Esophagus squamous epithelium (tissue), 5 donors: Measurements from ENCODE around the gene ZNF385B. TPM values are rescaled to one million over a fixed set of nuclear protein-coding genes. Genes with fewer than 3 reads are reported as not detected.

Source experiments
- DNase-seq: peaks from one replicate; lab custom pipeline; 2025; lab: John Stamatoyannopoulos, UW
- H3K27ac ChIP-seq, 4 donors: fragments of 200-600 bp; sonication (generic); one replicate each; pipeline ENCODE4 v1.5.1; 2016 to 2019; ENCODE audit warnings: mild to moderate bottlenecking in 1 of 4
- H3K27me3 ChIP-seq, 4 donors: fragments of 200-600 bp; sonication (generic); 1 replicate in 3 of 4; 2 replicates in 1 of 4; pipeline versions ENCODE4 v1.5.1 to v1.6.0; 2017 to 2021; ENCODE audit warnings: antibody characterized with exemption in 1 of 4
- H3K36me3 ChIP-seq, 3 donors: fragments of 200-600 bp; sonication (generic); one replicate each; pipeline ENCODE4 v1.5.1; 2016 to 2019
- H3K4me1 ChIP-seq, 3 donors: fragments of 200-600 bp; sonication (generic); one replicate each; pipeline ENCODE4 v1.5.1; 2017 to 2019
- H3K4me3 ChIP-seq, 4 donors: fragments of 200-600 bp; sonication (generic); 1 replicate in 3 of 4; 2 replicates in 1 of 4; pipeline ENCODE4 v1.5.1; 2016 to 2019; ENCODE audit warnings: mild to moderate bottlenecking in 2 of 4, moderate library complexity in 1 of 4
- H3K9me3 ChIP-seq, 3 donors: fragments of 200-600 bp; sonication (generic); one replicate each; pipeline ENCODE4 v1.5.1; 2016 to 2019
- POLR2A ChIP-seq, 4 donors: fragments of 450-650 bp; IDR thresholded peaks; one replicate each; pipeline ENCODE4 v1.6.1; 2017; ENCODE audit warnings: antibody characterized with exemption in 4 of 4, mild to moderate bottlenecking in 4 of 4, moderate library complexity in 3 of 4
- WGBS, 2 donors: methylation state at CpG; one replicate each; pipeline ENCODE4 v1.1.5; 2018; 5-methylcytosine and 5-hydroxymethylcytosine counted together
- intact Hi-C: fragments of 100-400 bp; cut with DNase I; formaldehyde crosslinking; loops from one replicate; pipeline ENCODE4 v1.15.0; 2022
- total RNA-seq, 4 donors: library from RNA; depleted of rRNA; stranded (reverse); fragments of >200 nt; gene quantifications; one replicate each; pipeline ENCODE4 v1.1.0, GENCODE V29; 2016
- TF ChIP-seq, protein P1 (sequence below), 6 experiments: fragments of 450-650 bp in 4 of 6; fragments of 200-600 bp in 2 of 6; sonication (generic) in 2 of 6; IDR thresholded peaks; one replicate each; pipeline ENCODE4 v1.5.1; 2016 to 2019; ENCODE audit warnings: antibody characterized with exemption in 6 of 6, mild to moderate bottlenecking in 4 of 6, moderate library complexity in 4 of 6
- donor health status: DM: yes; HTN: yes; CAD: no.

The ZNF385B gene
- total RNA-seq, 4 donors from 2014 or later: 0.44 to 3.1 (median 0.44) TPM; not detected in 1

DNA sequence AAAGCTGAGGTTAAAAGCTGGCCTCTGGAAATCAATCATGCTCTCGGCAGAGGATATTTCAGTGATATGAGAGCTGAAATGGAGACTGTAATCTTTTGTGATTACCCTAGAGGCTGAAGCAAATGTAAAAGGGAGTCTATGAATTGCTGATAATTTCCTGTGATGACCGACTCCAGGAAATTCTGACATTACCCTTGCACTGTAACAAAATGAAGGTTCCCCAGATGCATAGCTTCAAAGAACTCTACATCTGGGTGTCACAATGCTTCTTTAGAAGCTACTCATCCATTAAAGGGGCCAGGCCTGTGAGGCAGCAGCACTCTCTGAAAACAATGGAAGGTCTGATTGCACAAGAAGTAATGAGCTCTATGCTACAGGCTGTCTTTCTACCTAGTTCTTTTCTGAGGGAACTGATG, 328.5 kb downstream of the ZNF385B start:
- H3K27me3 ChIP-seq: no peaks in the 10 kb centered on the region
- no peak overlapping the region for H3K27ac ChIP-seq
- no peak for TF ChIP-seq POLR2A (IDR thresholded peaks at IDR 0.05)
- WGBS, 2 donors: 58 to 72% methylated on average over 2 of the region's 2 CpGs
- intact Hi-C loops: no loop called here
- no peak overlapping the region for H3K4me3 ChIP-seq
- H3K4me1 ChIP-seq: no peaks in the 10 kb centered on the region
- no peaks in the 10 kb centered on the region for H3K9me3 ChIP-seq
- DNase-seq: no peak
- no peaks in the 10 kb centered on the region for H3K36me3 ChIP-seq

DNA sequence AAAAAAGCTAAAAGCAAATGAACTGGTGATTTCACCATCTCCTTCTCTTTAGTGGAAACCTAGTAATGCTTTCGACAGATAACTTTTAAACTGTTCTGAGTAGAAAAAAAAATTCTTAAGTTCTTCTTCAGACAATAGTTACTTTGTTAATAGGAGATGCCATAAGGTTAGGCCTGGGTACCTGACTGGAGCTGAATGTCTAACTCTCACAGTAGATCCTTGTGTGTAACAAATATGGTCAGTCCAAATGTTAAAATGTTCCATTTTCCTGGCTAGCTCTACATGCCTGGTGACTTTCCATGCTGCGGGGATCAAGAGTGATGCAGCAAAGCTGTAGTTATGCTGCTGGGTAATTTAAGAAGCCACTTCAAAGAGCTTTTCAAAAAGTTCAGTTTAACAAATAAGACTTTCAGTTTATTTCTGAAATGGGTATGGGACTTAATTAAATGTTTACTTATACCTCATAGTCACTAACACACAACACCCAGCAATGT, 332.8 kb downstream of the ZNF385B start:
- Histone ChIP-seq H3K9me3 (no peaks in the 10 kb centered on the region), H3K36me3 (no peaks in the 10 kb centered on the region), H3K4me1 (no peaks in the 10 kb centered on the region), H3K27ac (no peak overlapping the region), H3K27me3 (no peaks in the 10 kb centered on the region), H3K4me3 (no peak overlapping the region)
- intact Hi-C loops: no loop called here
- WGBS, 2 donors: 75 to 76% methylated on average over 2 of the region's 2 CpGs
- no peak for TF ChIP-seq POLR2A (IDR thresholded peaks at IDR 0.05)
- DNase-seq: no peak

DNA sequence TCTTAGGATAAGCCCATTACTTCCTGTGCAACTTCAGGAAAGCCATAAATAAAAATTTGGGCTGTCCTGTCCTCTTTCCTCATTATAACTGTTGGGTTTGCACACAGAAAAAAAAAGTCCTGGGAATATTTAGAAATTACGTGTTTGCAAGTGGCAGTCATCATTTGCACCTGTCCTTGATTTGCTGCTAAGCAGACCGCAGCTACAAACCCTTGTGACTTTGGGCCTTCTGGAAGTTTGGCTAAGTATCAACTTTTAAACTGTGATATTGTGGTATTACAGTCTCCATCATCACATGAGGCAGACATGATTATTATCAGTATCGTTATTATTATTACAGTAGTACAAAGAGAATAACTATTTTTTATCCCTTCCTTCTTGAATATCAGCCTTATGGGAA, 336.1 kb downstream of the ZNF385B start:
- Histone ChIP-seq H3K4me3 (no peak overlapping the region), H3K27ac (no peak overlapping the region), H3K9me3 (no peaks in the 10 kb centered on the region), H3K27me3 (no peaks in the 10 kb centered on the region), H3K36me3 (no peaks in the 10 kb centered on the region), H3K4me1 (no peaks in the 10 kb centered on the region)
- 77 to 84% methylated on average over 3 of the region's 3 CpGs for WGBS, 2 donors
- DNase-seq: no peak
- intact Hi-C loops: no loop called here
- TF ChIP-seq, protein P1, sequence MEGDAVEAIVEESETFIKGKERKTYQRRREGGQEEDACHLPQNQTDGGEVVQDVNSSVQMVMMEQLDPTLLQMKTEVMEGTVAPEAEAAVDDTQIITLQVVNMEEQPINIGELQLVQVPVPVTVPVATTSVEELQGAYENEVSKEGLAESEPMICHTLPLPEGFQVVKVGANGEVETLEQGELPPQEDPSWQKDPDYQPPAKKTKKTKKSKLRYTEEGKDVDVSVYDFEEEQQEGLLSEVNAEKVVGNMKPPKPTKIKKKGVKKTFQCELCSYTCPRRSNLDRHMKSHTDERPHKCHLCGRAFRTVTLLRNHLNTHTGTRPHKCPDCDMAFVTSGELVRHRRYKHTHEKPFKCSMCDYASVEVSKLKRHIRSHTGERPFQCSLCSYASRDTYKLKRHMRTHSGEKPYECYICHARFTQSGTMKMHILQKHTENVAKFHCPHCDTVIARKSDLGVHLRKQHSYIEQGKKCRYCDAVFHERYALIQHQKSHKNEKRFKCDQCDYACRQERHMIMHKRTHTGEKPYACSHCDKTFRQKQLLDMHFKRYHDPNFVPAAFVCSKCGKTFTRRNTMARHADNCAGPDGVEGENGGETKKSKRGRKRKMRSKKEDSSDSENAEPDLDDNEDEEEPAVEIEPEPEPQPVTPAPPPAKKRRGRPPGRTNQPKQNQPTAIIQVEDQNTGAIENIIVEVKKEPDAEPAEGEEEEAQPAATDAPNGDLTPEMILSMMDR (IDR thresholded peaks at IDR 0.05): no peak
- no peak for TF ChIP-seq POLR2A (IDR thresholded peaks at IDR 0.05)

DNA sequence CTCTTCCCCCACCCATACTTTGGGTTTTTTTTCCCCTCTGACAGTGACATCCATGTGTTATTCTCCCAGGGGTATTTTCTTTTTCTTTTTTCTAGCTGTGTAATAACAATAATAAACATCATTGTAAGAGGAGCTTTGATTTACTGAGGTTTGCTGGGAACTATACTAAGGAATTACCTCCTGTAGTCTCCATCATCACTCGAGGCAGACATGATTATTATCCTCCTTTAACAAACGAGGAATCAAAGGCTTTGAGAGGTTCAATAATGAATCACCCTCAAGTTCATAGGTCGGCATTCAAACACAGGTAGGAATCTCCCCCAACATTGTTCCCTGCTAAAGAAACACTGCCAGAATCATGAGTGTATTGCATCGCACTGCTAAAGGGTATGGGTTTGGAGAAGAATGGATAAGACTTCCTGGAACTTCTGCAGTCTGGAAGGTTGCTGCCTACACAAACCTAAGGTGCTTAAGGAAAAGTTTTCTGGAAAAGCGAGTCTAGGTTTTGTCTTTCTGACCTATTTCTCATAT, 336.5 kb downstream of the ZNF385B start:
- DNase-seq: no peak
- 30 to 51% methylated on average over 5 of the region's 5 CpGs for WGBS, 2 donors

DNA sequence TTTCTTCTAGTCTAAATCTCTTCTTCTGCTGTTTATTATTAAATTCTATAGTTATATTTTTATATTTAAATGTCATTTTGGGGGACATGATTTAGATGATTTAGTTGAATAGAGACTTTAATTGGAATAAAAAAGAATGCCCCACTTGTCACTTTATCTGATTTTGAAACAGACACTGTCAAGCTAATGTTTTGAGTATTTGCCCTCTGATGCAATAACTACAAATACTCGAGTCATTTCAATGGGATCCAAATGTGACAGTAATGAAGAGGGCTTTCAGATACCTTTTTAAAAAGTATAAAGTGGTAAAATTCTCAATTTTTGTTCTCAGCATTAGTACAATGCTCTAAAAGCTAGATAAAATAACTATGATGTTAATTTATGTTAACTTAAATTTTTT, 339.5 kb downstream of the ZNF385B start:
- WGBS, 2 donors: 37 to 38% methylated on average over 1 of the region's 1 CpG
- Histone ChIP-seq H3K27ac (no peak overlapping the region), H3K4me3 (no peak overlapping the region), H3K4me1 (no peaks in the 10 kb centered on the region), H3K9me3 (no peaks in the 10 kb centered on the region), H3K36me3 (no peaks in the 10 kb centered on the region), H3K27me3 (no peaks in the 10 kb centered on the region)
- intact Hi-C loops: no loop called here
- no peak for TF ChIP-seq POLR2A (IDR thresholded peaks at IDR 0.05)
- TF ChIP-seq, protein P1 (IDR thresholded peaks at IDR 0.05): no peak
- no peak for DNase-seq

More for the DNA sequence above, 336.5 kb downstream of the ZNF385B start:
- no peak overlapping the region for H3K27ac ChIP-seq
- intact Hi-C loops: no loop called here
- no peaks in the 10 kb centered on the region for H3K4me1 ChIP-seq
- no peaks in the 10 kb centered on the region for H3K9me3 ChIP-seq
- H3K27me3 ChIP-seq: no peaks in the 10 kb centered on the region
- TF ChIP-seq, protein P1 (IDR thresholded peaks at IDR 0.05): no peak
- TF ChIP-seq POLR2A (IDR thresholded peaks at IDR 0.05): no peak
- no peaks in the 10 kb centered on the region for H3K36me3 ChIP-seq
- H3K4me3 ChIP-seq: no peak overlapping the region

DNA sequence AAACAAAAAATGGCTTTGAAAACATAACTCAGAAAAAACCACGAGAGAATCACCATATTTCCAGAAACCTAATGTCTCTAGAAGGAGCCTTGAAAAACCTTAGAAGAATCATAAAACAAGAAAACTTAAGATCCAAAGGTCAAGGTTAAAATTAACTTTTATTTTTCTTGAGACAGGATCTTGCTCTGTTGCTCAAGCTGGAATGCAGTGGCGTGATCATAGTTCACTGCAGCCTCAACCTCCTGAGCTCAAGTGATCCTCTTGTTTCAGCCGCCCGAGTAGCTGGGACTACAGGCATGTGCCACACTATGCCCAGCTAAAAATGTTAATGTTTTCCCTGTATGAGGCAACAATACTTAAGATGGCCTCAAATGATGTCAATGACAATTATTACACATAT, 342.6 kb downstream of the ZNF385B start:
- H3K27me3 ChIP-seq: no peaks in the 10 kb centered on the region
- H3K27ac ChIP-seq: no peak overlapping the region
- no peak for TF ChIP-seq POLR2A (IDR thresholded peaks at IDR 0.05)
- TF ChIP-seq, protein P1 (IDR thresholded peaks at IDR 0.05): no peak
- intact Hi-C loops: no loop called here
- no peaks in the 10 kb centered on the region for H3K4me1 ChIP-seq
- no peak overlapping the region for H3K4me3 ChIP-seq
- H3K9me3 ChIP-seq: no peaks in the 10 kb centered on the region
- 68 to 80% methylated on average over 4 of the region's 4 CpGs for WGBS, 2 donors
- DNase-seq: no peak
- no peaks in the 10 kb centered on the region for H3K36me3 ChIP-seq
